GM18858 (cell line): ENCODE results near the gene FFAR1.

ENCODE experiments used
- ATAC-seq: cut with Tn5 transposase; IDR thresholded peaks from one replicate; pipeline ENCODE4 v1.9.1; 2021; ENCODE audit not compliant: unreplicated experiment

Gene FFAR1, protein sequence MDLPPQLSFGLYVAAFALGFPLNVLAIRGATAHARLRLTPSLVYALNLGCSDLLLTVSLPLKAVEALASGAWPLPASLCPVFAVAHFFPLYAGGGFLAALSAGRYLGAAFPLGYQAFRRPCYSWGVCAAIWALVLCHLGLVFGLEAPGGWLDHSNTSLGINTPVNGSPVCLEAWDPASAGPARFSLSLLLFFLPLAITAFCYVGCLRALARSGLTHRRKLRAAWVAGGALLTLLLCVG (N-terminal part only)

DNA sequence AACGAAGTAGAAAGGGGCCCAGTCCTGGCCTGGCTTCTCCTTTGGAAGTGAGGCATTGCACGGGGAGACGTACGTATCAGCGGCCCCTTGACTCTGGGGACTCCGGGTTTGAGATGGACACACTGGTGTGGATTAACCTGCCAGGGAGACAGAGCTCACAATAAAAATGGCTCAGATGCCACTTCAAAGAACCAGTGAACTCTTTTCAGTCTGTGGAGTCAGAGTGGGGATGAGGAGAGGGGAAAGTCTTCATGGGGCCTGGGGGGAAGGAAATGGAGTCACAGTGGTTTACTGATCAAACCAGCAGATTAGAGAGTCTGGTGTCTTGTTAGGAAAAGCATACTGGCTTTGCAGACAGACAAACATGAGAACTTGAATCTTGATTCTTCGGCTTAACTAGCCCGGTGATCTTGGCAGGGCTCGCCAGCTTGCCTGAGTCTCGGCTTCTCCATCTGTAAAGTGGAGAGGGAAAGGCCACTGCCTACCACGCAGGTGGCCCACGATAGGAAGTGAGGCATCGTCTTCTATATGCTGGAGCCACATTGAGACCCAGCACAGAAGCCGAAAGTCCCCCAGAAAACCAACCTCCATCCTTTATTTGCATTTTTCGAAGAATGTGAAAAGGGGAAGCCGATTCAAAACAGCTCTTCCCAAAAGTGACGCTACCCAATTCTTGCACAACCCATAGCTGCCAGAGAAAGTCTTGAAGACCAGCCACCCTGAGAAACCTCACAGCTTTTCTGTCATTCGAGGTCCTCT lies at the start of gene FFAR1:
Gene FFAR1, plus strand, starts transcription at position 732 of the 759 bp plus-strand sequence. CDS start 3,650 bp downstream, outside the sequence.
- peak; percentile 37 for ATAC-seq

GRCh38 chr19:35297922-35298321 lies 49.8 kb upstream of the FFAR1 start:
- no peak for ATAC-seq

DNA sequence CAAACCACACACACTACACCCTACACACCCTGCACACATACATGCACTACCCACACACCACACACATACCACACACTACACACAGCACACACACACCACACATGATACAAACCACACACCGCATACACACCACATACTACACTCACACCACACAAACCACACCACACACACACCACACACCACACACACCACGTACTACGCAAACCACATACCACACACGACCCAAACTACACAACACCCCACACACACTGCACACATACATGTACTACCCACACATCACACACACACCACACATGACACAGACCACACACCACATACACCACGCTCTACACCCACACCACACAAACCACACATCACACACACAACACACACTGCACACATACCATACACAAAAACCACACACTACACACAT lies 49.1 kb upstream of the FFAR1 start:
- ATAC-seq = no peak

GRCh38 chr19:35299523-35300338 lies 48.0 kb upstream of the FFAR1 start:
- ATAC-seq = no peak

DNA sequence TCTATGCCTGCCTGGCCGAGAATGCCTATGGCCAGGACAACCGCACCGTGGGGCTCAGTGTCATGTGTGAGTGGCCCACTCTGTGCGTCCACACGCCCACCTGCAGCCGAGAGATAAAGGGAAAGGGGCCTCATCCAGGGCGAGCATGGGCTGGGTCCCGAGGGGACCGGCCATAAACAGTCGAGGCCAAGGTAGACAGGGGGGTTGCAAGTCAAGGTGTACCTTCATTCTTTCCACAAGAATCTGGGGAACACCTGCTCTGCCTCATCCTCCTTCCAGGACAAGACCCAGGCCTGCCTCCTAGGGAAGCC lies 47.4 kb upstream of the FFAR1 start:
- ATAC-seq = no peak

GRCh38 chr19:35301961-35302360 lies 45.7 kb upstream of the FFAR1 start:
- ATAC-seq = no peak

GRCh38 chr19:35302446-35302845 lies 45.3 kb upstream of the FFAR1 start:
- ATAC-seq = no peak

DNA sequence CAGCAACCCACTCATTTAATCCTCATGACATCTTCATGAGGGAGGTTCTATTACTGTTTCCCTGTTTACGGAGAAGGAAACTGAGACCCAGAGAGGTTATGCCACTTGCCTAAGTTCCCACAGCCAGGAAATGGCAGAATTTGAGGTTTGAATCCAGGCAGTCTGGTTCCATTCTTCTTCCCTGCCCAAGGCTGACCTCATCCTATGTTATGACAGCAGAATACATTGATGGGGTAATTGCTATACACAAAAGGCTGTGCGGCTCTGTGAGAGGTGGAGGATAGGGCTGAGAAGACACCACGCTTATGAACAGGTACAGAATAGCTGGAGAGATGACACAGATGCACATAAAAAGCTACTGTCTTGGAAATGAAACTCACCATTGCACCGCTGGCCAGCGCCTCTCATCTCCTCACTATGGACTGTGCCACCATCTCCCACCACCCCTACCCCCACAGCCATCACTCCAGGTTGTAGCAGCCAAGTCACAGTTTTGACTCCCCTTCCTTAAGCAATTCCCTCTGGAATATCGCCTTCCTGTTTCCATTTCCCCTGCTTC lies 44.3 kb upstream of the FFAR1 start:
- ATAC-seq = no peak

- no peak for ATAC-seq
Measured at GRCh38 chr19:35304036-35304435, 43.7 kb upstream of the FFAR1 start.

DNA sequence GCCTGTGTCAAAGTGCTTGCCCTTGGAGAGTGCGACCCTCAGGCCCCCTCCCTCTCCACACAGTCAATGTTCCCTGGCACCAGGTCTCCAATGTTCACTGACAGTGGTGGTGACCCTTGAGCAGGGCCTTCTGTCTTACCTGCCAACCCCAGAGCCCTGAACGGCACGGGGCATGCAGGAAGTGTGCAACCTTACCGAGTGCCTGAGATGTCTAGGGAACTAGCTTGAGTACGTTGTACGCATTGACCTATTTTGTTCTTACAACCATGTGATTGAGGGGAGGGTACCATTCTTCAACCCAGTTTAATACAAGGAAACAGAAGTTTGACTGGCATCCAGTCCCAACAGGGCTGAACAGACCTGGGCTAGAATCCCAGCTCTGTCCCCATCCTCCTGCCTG lies 42.5 kb upstream of the FFAR1 start:
- ATAC-seq = no peak

DNA sequence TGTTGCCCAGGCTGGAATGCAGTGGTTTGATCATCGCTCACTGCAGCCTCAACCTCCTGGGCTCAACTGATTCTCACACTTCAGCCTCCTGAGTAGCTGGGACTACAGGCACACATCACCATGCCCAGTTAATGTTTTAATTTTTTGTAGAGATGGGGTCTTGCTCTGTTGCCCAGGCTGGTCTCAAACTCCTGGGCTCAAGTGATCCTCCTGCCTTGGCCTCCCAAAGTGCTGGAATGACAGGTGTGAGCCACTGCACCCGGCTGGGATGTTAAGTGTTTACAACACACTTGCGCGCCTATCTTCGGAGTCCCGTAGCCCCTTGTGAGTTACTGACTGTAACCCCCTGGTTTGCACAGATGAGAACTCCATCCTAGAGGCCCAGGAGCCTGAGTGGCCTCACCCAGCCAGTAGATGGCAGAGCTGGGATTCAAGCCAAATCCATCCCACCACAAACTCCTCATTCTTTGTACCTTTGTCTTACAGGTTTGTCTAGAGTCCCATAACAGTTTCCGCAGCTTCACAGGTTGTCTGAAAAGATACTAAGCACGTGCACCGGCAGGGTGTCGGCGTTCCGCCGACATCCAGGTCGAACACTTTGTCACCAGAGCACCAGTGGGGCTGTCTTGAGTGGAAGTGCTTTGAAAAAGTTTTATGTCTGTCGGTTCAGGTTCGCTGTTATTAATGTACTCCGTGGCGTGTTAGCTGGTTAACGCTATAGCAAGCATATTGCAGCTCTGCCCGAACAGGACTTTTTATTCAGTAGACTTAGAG lies 41.0 kb upstream of the FFAR1 start:
- no peak for ATAC-seq

DNA sequence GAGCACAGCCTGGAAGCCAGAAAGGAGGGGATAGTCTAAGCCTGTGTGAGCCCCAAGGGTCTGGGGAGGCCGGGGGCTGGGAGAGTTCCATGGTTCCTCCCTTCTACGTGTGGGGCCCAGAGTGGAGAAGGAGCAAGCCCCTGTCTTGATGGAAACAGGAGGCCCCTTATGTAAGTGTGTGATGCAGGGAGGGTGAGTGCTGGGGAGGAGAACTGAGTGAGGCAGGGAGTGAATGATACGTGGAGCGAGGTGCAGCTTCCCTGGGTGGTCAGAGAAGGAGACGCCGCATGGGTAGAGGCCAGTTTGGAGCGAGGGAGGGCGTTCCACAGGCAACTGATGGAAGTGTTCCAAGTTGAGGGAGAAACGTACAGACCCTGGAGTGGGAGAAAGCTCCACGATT lies 39.8 kb upstream of the FFAR1 start:
- no peak for ATAC-seq

GRCh38 chr19:35308910-35309309 lies 38.8 kb upstream of the FFAR1 start:
- ATAC-seq = no peak

DNA sequence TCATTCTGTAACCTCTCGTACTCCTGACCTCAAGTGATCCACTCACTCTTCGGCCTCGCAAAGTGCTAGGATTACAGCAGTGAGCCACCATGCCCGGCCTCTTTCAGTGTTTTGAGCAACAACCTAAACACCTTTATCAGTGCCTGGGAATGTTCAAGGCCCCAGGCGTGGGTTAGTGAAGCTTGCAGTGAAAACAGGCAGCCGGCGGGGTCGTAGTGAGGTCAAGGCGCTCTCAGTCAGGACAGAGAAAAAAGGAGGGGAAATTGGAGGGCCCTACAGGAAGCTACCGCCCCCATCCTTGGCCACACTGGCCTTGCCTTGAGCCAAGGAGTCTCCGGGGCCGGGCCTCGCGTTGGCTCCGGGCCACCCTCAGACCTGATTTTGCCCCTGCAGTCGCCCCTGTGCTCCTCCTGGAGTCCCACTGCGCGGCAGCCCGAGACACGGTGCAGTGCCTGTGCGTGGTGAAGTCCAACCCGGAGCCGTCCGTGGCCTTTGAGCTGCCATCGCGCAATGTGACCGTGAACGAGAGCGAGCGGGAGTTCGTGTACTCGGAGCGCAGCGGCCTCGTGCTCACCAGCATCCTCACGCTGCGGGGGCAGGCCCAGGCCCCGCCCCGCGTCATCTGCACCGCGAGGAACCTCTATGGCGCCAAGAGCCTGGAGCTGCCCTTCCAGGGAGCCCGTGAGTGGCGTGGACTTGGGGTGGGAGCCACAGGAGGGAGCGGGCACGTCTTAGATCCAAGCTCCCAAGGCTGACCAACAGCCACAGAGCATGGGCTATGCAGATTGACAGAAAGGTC lies 38.0 kb upstream of the FFAR1 start:
- ATAC-seq = no peak

DNA sequence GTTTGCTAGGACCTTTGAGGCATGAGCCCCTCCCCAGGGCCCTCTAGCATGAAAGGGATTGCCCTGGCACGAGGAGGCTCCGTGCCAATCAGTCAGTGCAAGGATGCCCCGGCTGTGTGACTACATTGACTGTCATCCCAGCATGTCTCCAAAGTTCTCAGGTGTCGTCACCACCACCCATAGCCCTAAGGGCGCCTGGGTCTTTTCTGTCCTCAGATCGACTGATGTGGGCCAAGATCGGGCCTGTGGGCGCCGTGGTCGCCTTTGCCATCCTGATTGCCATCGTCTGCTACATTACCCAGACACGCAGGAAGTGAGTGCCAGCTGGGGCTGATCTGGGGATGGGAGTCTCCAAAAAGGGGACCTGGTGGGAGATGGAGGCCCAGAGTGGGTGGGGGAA lies 37.4 kb upstream of the FFAR1 start:
- no peak for ATAC-seq

DNA sequence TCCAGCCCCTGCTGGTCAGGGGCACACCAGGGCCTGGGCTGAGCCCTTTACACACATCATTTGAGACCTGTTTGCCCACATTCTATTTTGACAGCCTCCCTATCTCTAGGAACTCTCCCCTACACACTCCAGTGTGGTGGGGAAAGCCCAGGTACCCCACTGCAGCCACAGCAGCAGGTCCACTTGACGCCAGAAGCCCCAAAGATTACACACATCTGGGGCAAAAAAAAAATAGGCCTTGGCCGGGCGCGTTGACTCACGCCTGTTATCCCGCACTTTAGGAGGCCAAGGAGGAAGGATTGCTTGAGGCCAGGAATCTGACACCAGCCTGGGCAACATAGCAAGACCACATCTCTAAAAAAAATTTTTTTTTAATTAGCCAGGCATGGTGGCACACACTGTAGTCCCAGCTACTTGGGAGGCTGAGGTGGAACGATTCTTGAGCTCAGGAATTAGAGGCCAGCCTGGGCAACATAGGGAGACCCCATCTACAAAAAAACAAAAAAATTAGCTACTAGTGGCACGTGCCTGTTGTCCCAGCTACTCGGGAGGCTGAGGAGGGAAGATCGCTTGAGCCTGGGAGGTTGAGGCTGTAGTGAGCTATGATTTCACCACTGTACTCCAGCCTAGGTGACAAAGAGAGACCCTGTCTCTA lies 36.8 kb upstream of the FFAR1 start:
- no peak for ATAC-seq

DNA sequence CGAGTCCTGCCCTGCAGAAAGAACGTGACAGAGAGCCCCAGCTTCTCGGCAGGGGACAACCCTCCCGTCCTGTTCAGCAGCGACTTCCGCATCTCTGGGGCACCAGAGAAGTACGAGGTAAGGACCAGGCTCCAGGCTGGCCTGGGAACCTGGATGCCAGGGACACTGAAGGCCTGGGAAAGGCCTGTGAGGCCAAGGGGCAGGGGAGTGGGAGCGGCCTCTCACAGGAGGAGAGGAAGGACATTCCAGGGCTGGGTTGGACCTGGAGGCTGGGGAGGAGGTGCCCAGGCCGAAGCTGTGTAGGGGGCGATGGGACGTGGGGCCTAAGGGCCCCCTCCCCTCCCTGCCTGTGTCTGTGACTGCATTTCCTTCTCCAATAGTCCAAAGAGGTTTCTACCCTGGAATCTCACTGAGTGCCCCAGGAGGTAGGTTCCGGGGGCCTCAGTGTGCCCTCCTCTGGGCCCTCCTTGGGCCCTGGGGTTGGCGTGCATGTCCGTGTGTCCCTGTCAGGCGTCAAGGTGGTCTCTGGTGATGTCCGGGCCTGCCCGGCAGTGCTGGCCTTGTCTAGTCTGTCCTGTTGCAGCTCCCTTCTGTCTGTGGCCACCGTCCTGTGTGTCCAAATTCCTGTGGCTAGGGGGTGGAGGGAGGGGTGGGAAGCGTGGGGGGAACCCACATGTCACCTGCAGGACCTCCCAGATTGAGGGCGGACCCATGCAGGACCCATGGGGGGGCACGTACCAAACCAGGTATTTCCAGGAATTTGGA lies 35.6 kb upstream of the FFAR1 start:
- ATAC-seq = no peak

GRCh38 chr19:35313587-35313986 lies 34.1 kb upstream of the FFAR1 start:
- no peak for ATAC-seq

DNA sequence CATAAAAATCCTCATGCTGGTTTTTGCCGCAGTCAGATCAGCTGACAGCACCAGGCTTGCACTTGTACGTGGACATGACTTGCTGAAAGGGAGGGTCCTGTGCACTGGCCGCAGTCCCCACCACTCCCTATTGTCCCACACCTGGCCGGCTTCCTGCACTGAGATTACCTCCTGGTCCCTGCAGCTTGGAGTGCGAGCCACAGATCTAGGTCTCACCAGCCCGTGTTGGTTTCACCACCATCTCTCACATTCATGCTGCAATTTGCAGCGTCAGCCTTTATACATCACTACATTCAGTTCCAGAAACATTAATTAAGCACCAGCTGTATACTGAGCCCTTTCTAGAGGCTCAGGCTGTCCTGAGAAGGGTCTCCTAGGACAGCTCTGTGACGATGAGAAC lies 33.7 kb upstream of the FFAR1 start:
- ATAC-seq = no peak
